NCI-H82 treated with DMSO at 0.1 percent for 48 hours (cell line): ENCODE measurements around the gene NRDC.
"Not testable (repeated sequence)": the region's sequence is repeated elsewhere in the genome, so short reads cannot be mapped to it uniquely, and the experiment has no call there.

Experiments
- DNase-seq: peaks from one replicate; lab custom pipeline; 2025; ENCODE audit not compliant: unreplicated experiment; lab: John Stamatoyannopoulos, UW

Gene NRDC

GRCh38 chr1:51878616-51879336, at the start of gene NRDC:
Gene NRDC, minus strand, starts transcription at chr1:51878727. Its CDS starts 112 bp downstream, at chr1:51878615.
- peak; percentile 100 for DNase-seq

GRCh38 chr1:51927029-51927428, 48.5 kb upstream of the NRDC start:
- DNase-seq: no peak

DNA sequence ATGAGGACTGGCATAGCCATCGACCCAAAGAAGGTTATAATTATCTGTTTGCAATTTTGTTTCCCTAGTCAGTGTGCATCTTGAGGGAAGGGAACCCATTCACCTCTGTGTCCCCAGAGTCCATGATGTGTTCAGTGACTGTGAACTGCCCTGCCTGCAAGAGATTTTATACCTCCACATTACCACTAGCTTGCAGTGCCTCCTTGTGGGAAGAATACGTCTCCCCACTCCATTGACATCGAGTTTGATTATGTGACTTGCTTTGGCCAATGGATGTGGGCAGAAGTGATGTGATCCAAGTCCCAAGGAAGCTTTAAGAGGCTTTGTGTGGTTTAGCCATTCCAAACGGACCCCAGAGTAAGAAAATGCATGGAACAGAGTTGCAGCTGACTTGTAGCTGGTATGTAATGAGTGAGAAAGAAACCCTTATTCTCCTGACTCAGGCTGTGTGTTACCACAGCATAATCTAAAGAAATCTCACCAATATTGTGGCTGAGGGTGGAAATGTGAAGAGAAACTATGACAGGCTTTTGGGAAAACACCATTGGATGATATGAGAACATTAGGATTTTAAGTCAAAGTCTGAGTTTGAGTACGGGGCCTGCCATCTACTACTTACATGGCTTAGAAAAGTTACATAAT, 47.8 kb upstream of the NRDC start:
- no peak for DNase-seq

DNA sequence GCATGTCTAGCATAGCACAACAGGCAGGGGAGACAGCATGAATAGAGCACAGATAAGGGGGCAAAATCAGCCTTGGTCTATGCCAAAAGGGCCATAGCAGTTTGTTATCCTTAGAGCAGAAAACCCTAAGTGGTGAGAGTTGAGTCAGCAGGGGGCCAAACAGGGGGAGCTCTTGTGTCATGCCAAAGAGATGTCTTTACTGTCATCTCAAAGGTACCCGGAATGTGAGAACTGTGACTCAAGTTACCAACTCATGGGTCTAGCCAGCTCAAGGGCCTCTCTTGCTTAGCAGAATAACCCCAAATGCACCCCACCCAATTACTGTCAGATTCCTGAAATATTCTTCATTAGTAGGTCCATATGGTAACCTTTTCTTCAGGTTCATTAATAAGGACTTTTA, 45.9 kb upstream of the NRDC start:
- DNase-seq: no peak

DNA sequence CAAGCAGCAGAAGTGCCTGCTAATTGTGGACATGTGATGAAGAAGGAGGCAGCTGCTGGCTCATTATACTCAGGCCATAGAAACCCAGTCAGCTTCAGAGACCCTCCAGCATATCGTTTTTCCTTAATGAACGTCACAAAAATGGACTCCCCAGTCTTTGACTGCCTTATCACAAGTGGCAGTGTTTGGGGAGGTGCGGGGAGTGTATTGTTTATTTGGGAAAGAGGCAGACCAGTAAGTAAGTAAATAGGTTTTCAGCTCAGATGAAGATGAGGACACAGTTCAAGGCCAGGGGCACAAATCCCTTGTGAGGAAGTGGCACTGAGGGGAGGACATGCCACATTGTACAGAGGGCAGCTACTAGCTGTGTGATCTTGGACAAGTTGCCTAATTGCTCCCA, 43.5 kb upstream of the NRDC start:
- no peak for DNase-seq

- no peak for DNase-seq
Observed at GRCh38 chr1:51920130-51920529, 41.6 kb upstream of the NRDC start.

GRCh38 chr1:51919684-51920083, 41.2 kb upstream of the NRDC start:
- no peak for DNase-seq

DNA sequence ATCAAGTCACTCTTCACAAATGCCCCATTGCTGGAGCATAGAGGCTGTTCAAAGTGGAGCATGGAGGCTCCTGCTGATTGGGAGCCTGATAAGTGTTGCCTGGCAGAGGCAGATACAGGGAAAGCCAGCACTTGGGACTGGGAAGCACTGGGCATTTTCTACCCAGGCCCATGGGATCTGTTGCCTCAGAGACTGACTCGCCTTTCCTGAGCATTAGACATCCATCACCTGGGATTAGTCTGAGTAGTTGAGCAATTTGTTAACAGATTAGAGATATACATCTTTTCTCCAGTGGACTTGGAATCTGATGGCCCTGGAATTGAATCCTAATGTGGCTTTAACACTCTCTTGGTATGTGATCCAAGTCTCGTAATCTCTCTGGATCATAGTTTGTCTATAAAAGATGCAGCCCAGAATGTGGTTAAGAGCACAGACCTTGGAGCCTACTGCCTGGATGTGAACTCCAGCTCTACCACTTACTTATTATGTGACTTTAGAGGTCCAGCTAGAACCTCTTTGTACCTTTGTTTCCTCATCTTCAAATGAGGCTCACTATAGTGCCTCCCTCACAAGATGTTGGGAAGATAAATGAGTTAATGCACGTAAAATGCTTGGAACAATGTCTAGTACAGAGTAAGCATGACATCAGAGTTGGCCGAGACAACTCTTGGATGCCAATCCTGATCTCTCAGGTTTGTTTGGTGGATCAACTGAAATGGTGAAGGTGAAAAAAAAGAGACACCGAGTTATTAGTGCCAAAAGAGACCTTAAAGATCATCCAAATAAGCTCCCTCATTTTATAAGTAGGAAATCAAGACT, 38.3 kb upstream of the NRDC start:
- DNase-seq: peak; percentile 64

DNA sequence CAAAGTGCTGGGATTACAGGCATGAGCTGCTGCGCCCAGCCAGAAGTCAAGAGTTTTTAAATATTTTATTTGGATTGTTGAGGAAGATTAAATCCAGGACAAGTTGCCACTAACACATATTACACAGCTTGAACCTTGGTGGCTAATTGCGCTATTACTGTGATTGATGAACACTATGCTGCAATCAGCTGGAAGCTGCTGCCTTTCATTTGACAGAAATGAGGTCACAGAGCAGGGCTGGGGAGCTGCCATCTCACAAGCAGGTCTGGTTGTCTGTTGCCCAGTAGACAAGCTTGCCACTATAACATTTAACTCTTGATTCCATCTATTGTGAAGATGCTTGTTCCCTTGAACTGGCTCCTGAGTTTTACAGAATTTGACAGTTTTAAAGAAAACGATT, 37.4 kb upstream of the NRDC start:
- no peak for DNase-seq

DNA sequence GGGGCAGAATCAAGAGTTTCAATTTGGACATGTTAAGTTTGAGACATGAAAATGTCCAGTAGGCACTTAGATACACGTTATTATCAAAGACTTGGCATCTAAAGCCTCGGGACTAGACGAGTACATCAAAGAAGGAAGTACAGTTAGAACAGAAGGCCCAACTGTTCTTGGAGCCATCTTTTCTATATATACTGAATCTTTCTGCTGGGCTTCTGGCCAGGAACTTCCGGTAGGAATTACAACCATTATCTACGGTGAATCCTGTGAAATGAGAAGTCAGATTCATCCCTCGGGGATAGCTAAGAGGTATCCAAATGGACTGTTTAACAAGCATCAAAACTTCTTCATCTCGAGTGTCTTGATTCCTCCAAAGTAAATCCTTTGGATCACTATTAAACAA, 34.4 kb upstream of the NRDC start:
- no peak for DNase-seq

GRCh38 chr1:51910221-51911000, 31.9 kb upstream of the NRDC start:
- DNase-seq: no peak

DNA sequence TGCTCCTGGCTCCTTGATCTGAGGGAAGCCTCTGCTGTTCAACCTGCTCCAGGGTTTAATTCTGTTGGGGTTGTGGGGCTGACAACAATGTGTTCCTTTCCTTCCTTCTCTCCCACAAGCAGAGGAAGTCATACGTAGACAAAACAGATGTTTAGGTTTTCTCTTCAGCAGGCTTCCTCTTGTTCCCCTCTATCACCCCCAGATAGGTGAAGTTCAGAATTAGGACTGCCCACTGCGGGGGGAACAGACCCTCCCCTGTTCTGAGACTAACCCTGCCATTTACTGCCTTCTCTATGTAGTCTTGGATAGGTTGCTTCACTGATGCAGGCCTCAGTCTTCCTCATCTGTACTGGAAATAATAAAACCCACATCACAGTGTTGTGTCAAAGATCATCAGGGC, 30.0 kb upstream of the NRDC start:
- no peak for DNase-seq

DNA sequence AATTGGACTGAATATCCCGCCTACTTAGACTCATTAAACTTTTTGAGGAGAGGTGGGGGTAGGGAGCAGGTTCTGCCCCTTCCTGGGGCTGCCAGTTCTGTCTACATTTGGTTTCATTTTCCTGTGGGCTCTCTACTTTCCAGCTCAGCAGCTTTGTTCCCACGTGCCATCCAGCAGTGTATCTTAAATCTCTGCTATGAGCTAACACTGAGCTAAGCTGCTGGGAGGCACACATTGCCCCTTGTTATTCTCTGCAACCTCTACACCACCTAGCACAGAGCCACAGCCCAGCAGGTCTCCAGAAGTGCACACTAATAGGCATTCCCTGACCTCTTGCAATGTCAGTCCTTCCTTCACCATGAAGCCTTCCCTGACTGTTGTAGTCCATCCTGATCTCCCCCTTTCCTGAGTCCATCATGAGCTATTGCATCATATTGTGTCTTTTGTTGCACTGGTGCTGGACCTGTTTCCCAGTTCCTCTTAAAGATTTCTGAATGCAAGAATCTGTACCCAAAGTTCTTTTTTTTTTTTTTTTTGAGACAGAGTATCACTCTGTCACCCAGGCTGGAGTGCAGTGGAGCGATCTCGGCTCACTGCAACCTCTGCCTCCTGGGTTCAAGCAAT, 28.7 kb upstream of the NRDC start:
- no peak for DNase-seq

GRCh38 chr1:51906306-51907078, 28.0 kb upstream of the NRDC start:
- DNase-seq: no peak

- DNase-seq: no peak
Observed at GRCh38 chr1:51902456-51902855, 23.9 kb upstream of the NRDC start.

DNA sequence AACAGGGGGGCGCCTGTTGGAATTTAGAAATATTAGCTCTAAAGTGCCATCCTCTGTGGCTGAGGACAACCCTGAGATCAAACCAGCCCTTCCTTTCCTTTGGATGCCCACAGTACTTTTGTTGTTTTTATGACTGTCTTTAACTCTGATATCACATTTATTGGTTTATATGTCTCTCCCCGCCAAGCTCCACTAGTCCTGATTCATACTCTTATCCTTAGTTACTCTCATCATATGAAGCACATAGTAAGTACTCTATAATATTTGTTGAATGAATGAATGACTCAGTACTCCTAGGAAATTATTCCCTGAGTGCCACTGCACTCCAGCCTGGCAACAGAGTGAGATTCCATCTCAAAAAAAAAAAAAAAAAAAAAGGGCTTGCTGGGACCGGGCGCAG, 22.6 kb upstream of the NRDC start:
- no peak for DNase-seq

DNA sequence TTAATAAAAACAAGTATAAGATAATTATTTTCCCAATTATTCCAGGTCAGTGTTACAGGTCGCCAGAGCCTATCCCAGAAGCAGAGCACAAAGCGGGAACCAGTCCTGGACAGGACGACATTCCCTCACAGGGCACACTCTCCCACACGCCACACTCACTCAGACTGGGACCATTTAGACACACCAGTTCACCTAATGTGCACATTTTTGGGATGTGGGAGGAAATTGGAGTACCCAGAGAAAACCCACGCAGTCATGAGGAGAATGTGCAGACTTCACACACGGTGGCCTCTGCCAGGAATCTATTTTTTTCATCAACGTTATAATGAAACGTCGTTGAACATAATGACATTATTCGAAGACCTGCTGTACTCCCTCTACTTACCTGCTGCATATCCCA, 20.5 kb upstream of the NRDC start:
- no peak for DNase-seq

DNA sequence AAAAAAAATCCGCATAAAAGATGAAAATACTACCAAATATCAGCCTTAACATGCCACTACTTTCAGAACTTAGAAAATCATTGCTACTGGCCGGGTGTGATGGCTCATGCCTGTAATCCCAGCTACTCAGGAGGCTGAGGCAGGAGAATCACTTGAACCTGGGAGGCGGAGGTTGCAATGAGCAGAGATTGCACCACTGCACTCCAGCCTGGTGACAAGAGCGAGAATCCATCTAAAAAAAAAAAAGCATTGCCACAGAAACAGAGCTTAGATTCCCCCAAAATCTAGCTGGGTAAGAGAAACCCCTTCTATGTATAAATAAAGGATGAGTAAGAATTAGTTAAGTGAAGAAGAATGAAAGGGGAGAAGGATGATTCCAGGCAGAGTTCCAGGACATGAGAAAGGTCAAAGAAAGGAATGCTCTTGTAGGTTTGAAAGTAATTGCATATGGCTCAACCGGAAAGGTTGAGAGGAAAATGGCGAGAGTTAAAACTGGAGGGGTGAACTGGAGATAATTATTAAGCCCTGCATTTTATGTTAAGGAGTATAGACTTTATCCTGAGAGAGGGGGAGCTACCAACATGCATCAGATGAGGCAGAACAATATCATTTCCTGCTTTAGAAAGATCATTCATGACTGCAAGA, 19.7 kb upstream of the NRDC start:
- no peak for DNase-seq

DNA sequence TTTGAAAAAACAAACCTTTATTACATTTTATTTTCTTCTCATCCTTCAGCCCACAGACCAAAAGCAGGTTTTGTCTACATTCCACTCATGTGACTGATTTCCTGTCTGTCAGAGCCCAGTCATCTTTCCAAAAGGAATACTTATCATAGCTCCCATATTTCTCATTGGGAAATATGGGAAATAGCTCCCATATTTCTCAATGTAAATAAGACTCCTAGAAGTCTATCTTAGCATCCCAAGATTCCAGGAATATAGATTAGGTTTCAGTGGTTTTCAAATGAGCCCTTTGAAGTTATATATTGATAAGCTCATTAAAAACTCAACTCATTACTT, 19.1 kb upstream of the NRDC start:
- DNase-seq: no peak

- not testable (repeated sequence) for DNase-seq
Observed at GRCh38 chr1:51894748-51895147, 16.2 kb upstream of the NRDC start.
